Endodermal cell (in vitro differentiated cells): Measurements from ENCODE around the gene ZNRF3. TPM values are rescaled to one million over a fixed set of nuclear protein-coding genes. Genes with fewer than 3 reads are reported as not detected.

Experiments used
- DNase-seq: peaks from one replicate; pipeline ENCODE4 v3.0.0-alpha.2; 2017
- H3K27ac ChIP-seq: 2 replicates; pipeline ENCODE4 v1.5.1; 2013; ENCODE audit warnings: mild to moderate bottlenecking, low read depth, low read length, moderate library complexity
- H3K27me3 ChIP-seq: 2 replicates; pipeline ENCODE4 v1.6.1; 2013; ENCODE audit warnings: mild to moderate bottlenecking, low read length, moderate library complexity; ENCODE audit not compliant: insufficient read depth, control insufficient read depth, poor library complexity, severe bottlenecking
- H3K36me3 ChIP-seq: 2 replicates; pipeline ENCODE4 v1.7.0; 2013; ENCODE audit warnings: mild to moderate bottlenecking, low read length, moderate library complexity; ENCODE audit not compliant: control insufficient read depth, insufficient read depth
- H3K4me1 ChIP-seq: one replicate; pipeline ENCODE4 v1.7.0; 2013; ENCODE audit warnings: low read length; ENCODE audit not compliant: control insufficient read depth, insufficient read depth
- H3K4me3 ChIP-seq: 2 replicates; pipeline ENCODE4 v1.5.1; 2013; ENCODE audit warnings: mild to moderate bottlenecking, low read length, moderate library complexity
- H3K9ac ChIP-seq: 2 replicates; pipeline ENCODE4 v1.6.1; 2013; ENCODE audit warnings: mild to moderate bottlenecking, low read length, moderate library complexity; ENCODE audit not compliant: poor library complexity, severe bottlenecking; ENCODE audit errors: extremely low read depth
- H3K9me3 ChIP-seq: 2 replicates; pipeline ENCODE4 v1.6.1; 2013; ENCODE audit warnings: mild to moderate bottlenecking, low read length, moderate library complexity; ENCODE audit not compliant: control insufficient read depth
- H3K27ac Mint-ChIP-seq: 2 replicates; pipeline ENCODE4 v1.8.0; 2020; ENCODE audit warnings: mixed read lengths
- H3K27me3 Mint-ChIP-seq: 2 replicates; pipeline ENCODE4 v1.8.0; 2021; ENCODE audit warnings: mild to moderate bottlenecking, mixed read lengths; ENCODE audit not compliant: insufficient read depth
- H3K36me3 Mint-ChIP-seq: 2 replicates; pipeline ENCODE4 v1.8.0; 2020; ENCODE audit warnings: low read depth, mixed read lengths
- H3K4me1 Mint-ChIP-seq: 2 replicates; pipeline ENCODE4 v1.8.0; 2020; ENCODE audit warnings: mixed read lengths
- H3K4me3 Mint-ChIP-seq: 2 replicates; pipeline ENCODE4 v1.8.0; 2020; ENCODE audit warnings: mild to moderate bottlenecking, moderate library complexity, mixed read lengths
- H3K9me3 Mint-ChIP-seq: 2 replicates; pipeline ENCODE4 v1.8.0; 2020; ENCODE audit warnings: mild to moderate bottlenecking, mixed read lengths
- CTCF ChIP-seq: fragments of 200-600 bp; sonication (generic); conservative IDR thresholded peaks from 2 replicates; pipeline ENCODE4 v1.5.0; 2021; ENCODE audit warnings: antibody characterized with exemption, mild to moderate bottlenecking
- WGBS, 2 experiments: methylation state at CpG; one replicate each; pipeline versions ENCODE4 v1.1.5 to v1.1.7; 2013; ENCODE audit warnings: missing lambda C conversion rate in 2 of 2, mixed read lengths in 1 of 2; ENCODE audit not compliant: insufficient coverage in 1 of 2, insufficient read length in 1 of 2; 5-methylcytosine and 5-hydroxymethylcytosine counted together
- total RNA-seq, 2 donors: library from RNA; stranded (reverse); fragmentation: NEBNext Ultra II Directional in 1 of 2; extraction: Animal tissue kit (Norgen Biotek cat#: 25700) in 1 of 2; gene quantifications; 2 replicates in 1 of 2; 3 replicates in 1 of 2; pipeline ENCODE4 v1.2.1, GENCODE V29; 2021

ZNRF3 gene
- total RNA-seq, 2 donors from 2014 or later, result 15.8 to 19.8 TPM

- H3K27me3 ChIP-seq, result no peaks in the 10 kb centered on the region
- Mint-ChIP-seq H3K9me3 (no peaks in the 10 kb centered on the region), H3K4me3 (no peak overlapping the region), H3K27me3 (no peaks in the 10 kb centered on the region), H3K27ac (no peak overlapping the region), H3K4me1 (peaks cover 15% of the 10 kb centered on the region), H3K36me3 (peaks cover 7% of the 10 kb centered on the region)
- H3K9ac ChIP-seq, result no peak overlapping the region
- no peak overlapping the region for H3K27ac ChIP-seq
- no peak for TF ChIP-seq CTCF
- peaks cover 3% of the 10 kb centered on the region for H3K4me1 ChIP-seq
- DNase-seq, result no peak
- WGBS, 2 experiments, result 93 to 97% methylated on average over 5 of the region's 5 CpGs
- H3K4me3 ChIP-seq, result no peak overlapping the region
- no peaks in the 10 kb centered on the region for H3K9me3 ChIP-seq
- H3K36me3 ChIP-seq, result peaks cover 15% of the 10 kb centered on the region
Measured at GRCh38 chr22:28958611-28959010, 75.2 kb downstream of the ZNRF3 start.

DNA sequence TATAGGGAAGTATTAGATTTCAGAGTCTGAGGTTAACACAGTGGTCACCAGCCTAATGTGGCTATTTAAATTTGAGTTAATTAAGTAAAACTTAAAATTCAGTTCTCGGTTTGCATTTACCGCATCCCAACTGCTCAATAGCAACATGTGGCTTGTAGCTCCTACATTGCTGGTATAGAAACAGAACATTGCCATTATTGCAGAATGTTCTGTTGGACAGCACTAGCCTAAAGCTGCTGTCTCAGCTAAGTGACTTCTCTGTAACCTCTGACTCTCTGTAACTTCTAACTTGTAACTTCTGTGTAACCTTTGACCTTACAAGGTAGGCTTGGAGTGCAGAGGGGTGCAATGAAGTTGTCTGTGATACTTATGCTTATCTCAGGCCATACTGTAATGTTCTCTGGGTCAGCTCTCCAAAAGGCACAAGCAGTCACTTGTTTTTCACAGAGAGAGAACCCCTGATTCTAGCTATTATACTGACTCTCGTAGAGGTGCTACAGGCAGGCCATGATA lies 78.7 kb downstream of the ZNRF3 start:
- WGBS, 2 experiments, result 96 to 97% methylated on average over 3 of the region's 3 CpGs
- H3K4me1 ChIP-seq, result no peaks in the 10 kb centered on the region
- Mint-ChIP-seq H3K4me1 (peaks cover 7% of the 10 kb centered on the region), H3K27ac (no peak overlapping the region), H3K9me3 (no peaks in the 10 kb centered on the region), H3K27me3 (no peaks in the 10 kb centered on the region), H3K36me3 (peaks cover 4% of the 10 kb centered on the region), H3K4me3 (no peak overlapping the region)
- no peak for DNase-seq
- peaks cover 12% of the 10 kb centered on the region for H3K36me3 ChIP-seq
- no peak for TF ChIP-seq CTCF
- H3K9ac ChIP-seq, result no peak overlapping the region
- no peak overlapping the region for H3K4me3 ChIP-seq
- no peak overlapping the region for H3K27ac ChIP-seq
- H3K27me3 ChIP-seq, result no peaks in the 10 kb centered on the region
- no peaks in the 10 kb centered on the region for H3K9me3 ChIP-seq

DNA sequence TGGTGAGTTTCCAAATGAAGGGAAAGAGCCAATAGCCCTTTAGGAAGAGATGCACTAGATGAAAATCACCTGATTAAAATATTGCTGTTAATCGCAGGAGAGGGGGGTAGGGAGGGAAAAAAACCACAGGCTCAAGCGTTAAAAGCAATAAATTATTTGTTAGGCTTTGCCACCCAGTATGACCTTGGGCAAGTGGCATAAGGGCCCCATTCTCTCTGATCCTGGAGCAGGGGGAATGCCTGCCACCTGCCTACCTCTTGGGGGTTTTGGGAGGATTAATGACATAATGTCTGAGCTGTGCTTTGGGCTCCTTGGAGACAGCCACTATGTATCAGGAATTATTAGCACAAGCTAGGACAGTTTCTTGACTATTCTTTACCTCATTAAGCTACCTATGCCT lies 80.0 kb downstream of the ZNRF3 start:
- TF ChIP-seq CTCF, result no peak
- Histone ChIP-seq H3K27me3 (no peaks in the 10 kb centered on the region), H3K4me1 (no peaks in the 10 kb centered on the region), H3K4me3 (no peak overlapping the region), H3K9me3 (no peaks in the 10 kb centered on the region), H3K9ac (no peak overlapping the region), H3K36me3 (peaks cover 12% of the 10 kb centered on the region), H3K27ac (no peak overlapping the region)
- Mint-ChIP-seq H3K4me3 (no peak overlapping the region), H3K4me1 (peaks cover 7% of the 10 kb centered on the region), H3K36me3 (no peaks in the 10 kb centered on the region), H3K9me3 (no peaks in the 10 kb centered on the region), H3K27ac (no peak overlapping the region), H3K27me3 (no peaks in the 10 kb centered on the region)
- WGBS, 2 experiments, result 96 to 100% methylated on average over 2 of the region's 2 CpGs
- no peak for DNase-seq
